NCI-H1930 (cell line): ENCODE data around the gene SP140.
"Not testable (repeated sequence)": the region's sequence is repeated elsewhere in the genome, so short reads cannot be mapped to it uniquely, and the experiment has no call there.

Experiments
- DNase-seq, 2 experiments: peaks; one replicate each; lab custom pipeline; 2025; lab: John Stamatoyannopoulos, UW

Gene SP140

GRCh38 chr2:230326453-230327417, 101.2 kb downstream of the SP140 start, which contains the start of gene SP140L:
SP140L (plus strand) TSS chr2:230327193; CDS start chr2:230327270, 77 bp downstream.
- DNase-seq, result no peak

DNA sequence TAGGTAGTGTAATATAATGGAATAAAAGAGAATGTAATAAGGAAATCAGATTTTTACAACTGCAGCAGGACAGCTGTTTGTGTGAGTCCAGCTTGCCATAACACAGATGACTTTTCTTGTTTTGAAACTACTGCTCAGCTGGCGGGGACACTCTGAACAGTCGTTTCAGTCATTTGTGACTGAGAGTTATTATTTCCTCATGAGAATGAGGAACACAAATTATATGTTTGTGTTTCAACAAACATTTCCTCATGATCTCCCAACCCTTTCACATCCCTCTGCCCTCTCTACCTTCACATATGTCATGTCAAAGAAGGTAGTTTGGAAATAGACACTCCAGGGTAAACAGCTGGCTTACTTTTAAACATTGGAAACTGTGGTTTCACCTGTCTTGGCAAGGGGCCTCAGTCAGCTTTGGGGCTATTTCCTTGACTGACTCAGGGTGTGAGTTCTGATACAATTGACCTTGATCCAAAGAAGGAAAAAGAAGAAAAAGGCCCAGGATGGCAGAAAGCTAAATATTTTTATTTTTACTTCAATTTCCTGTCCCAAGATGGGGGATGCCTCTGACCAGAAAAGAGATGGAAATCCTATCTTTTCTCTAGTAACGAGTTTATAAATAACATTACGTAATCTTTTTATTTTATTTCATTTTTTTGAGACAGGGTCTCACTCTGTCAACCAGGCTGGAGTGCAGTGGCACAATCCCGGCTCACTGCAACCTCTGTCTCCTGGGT, 102.0 kb downstream of the SP140 start:
- DNase-seq, result no peak

DNA sequence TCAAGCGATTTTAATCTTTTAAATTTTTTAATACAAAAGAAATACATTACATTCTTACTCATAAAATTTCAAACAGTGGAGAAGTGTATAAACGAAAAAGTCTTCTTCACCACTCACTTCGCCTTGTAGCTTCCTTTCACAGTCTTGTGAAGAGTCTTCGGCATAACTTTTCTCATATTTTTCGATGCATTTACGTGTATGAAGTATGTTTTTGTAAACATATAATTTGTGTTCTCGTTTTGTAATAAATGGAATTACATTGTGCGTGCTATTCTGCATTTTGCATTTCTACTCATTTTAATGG, 102.6 kb downstream of the SP140 start:
- DNase-seq, result no peak

DNA sequence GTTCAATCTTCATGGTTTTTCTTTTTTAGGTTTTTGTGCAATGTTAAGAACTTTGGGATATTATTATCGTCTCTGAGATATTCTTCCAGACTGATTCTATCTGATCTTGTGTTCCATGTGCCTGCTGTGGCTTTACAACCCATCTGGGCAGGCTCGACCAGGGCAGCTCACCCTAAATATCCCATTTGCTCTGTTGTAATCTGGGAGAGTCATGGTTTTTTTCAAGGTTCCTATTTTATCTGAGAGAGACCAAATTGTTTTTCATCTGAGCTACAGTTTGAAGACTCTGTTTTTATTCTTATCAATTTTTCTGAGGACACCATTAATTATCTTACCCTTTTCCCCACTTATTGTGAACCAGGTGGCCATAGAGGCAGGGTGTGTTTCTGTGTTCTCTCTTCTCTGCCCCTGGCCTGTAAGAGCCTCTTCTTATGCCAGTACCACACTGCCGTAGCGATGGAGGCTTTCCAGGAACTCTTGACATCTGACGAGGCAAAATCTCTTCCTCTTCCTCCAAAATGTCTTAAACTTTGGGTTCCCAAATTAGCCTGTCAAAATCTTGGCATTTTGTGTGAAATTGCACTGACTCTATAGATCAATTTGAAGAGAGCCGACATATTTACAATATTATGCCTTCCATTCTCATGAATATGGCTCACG, 104.5 kb downstream of the SP140 start:
- DNase-seq, result no peak

DNA sequence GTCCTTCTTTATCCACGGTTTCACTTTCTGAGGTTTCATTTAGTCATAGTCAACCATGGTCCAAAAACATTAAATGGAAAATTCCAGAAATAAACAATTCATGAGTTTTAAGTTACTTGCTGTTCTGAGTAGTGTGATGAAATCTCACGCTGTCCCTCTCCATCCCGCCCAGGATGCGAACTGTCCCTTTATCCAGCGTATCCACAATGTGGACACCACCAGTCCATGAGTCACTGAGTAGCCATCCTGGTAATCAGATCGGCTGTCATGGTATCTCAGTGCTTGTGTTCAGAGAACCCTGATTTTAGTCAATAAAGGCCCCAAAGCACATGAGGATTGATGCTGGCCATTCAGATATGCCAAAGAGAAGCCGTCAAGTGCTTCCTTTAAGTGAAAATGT, 105.2 kb downstream of the SP140 start:
- DNase-seq, result no peak

- no peak for DNase-seq
Observed at GRCh38 chr2:230335461-230335863, 109.9 kb downstream of the SP140 start.

GRCh38 chr2:230335864-230336506, 110.4 kb downstream of the SP140 start:
- no peak for DNase-seq

- DNase-seq, result not testable (repeated sequence)
Observed at GRCh38 chr2:230341936-230342528, 116.5 kb downstream of the SP140 start.

DNA sequence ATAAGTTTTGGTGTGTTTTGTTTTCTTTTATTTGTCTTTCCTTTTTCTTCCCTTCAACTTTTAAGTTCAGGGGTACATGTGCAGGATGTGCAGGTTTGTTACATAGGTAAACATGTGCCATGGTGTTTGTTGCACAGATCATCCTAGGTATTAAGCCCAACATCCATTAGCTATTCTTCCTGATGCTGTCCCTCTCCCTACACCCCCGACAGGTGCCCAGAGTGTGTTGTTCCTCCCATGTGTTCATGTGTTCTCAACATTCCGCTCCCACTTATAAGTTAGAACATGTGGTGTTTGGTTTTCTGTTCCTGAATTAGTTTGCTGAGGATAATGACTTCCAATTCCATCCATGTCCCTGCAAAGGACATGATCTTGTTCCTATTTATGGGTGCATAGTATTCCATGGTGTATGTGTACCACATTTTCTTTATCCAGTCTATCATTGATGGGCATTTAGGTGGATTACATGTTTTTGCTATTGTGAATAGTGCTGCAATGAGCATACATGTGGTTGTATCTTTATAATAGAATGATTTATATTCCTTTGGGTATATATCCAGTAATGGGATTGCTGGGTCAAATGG, 117.6 kb downstream of the SP140 start:
- not testable (repeated sequence) for DNase-seq

GRCh38 chr2:230343747-230344146, 118.2 kb downstream of the SP140 start:
- no peak for DNase-seq

GRCh38 chr2:230346465-230346864, 120.9 kb downstream of the SP140 start:
- no peak for DNase-seq

DNA sequence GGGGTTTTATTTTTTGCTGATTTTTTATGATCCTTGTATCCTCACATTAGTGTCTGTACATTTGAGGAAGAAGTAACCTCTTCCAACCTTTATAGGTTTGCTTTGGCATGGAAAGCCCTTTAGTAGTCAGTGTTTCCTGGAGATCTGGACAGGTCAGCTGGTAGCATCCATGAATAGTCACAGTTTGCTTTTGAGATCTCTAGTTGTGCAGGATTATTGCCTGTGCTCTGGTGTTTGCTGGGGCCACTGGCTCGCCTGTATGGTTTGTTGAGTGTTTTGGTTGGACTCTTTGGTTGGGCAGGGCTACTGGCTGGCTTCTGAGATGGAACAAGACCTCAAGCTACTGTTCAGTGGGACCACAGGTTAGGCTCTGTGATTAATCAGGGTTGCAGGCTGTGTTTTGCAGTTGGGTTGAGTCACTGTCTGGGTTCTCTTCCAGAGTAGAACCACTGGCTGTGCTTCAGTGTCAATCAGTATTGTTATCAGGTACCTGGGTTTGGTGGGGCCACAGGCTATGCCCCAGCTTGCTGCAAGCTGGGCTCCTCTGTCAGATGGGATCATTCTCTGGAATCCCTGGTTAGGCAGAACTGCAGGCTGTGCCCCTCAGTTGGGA, 121.5 kb downstream of the SP140 start:
- DNase-seq, result no peak

- DNase-seq, result no peak
Observed at GRCh38 chr2:230347659-230348305, 122.2 kb downstream of the SP140 start.

GRCh38 chr2:230348787-230349186, 123.3 kb downstream of the SP140 start:
- no peak for DNase-seq

DNA sequence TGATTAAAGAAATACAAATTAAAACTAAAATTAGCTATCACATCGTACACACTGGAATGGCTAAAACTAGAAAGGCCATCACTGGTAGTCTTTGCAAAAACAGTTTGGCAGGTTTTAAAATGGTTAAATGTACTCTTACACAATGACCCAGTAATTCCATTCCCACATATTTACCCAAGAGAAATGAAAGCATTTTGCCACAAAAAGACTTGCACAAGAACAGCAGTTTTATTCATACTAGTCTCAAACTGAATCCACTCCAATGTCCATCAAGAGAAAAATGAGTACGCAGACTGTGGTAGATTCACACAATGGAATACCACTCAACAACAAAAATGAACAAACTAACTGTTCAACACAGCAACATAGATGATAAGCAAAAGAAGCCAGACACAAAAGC, 130.5 kb downstream of the SP140 start:
- no peak for DNase-seq

DNA sequence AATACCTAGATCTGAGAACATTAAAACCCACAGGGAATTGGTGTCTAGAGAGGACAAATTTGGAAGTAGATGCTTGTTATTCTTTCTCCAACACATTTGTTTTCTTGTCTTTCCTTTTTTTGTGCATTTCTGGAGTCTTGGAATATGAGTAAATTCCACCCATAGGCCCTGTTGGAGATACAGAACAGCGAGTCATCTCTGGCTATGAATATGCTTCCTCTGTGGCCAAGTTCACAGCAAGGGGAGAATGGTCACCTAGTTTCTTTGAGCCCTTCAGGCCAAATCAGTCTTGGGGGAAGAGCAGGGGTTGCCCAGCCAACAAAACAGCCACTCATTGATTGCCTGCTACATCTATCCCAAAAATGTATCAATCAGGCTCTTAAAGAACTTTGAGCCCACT, 132.8 kb downstream of the SP140 start:
- no peak for DNase-seq

DNA sequence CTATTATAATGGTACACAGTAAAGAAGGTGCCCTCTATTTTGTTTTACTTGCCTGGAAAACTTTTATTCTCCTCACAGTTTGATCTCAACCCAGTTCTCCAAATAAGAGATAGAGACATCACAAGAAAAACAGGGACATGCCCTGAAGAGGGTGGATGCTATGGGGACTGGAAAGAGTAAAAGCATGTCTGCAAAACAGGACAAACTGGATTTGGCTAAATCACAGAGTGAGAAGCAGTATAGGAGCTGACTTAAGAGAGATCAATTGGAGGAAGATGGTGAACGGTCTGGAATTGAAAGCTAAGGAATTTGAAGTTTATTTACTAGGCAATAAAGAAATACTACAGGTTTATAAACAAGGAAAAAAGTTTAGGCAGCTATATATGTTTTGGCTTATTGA, 134.5 kb downstream of the SP140 start:
- no peak for DNase-seq

DNA sequence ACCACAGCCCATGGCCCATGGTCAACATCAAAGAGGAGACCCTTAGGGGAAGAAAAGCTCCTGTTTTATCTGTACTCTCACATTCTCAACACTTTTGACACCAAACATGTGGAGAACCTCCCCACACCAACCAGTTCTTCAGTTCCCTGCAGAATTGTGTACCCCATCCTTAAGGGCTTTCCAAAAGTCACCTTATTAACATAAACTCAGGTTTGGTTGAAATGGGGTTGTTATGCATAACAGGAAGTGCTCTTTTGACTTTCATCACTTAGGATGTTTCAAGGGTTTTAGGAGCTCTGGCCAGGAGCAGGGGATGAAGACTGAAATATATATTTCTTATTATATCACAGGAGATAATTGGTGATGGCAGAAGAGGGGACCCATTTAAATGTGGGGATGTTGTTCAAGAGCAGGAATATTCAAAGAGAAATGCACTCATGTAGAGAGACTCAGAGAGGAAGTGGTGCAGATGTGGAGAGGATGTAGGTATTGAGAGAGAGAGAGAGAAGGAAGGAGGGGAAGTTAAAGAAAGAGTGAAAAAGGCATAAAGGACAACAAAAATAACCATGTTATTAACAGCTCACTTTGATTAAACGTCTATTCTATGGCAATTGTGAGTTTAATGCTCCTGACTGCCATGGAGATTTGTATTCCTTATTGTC, 136.6 kb downstream of the SP140 start:
- DNase-seq, result no peak
